ENCODE measurements around the gene AMD1. TPM values are rescaled to one million over a fixed set of nuclear protein-coding genes. Genes with fewer than 3 reads are reported as not detected.

Gene AMD1
- total RNA-seq, 1 donor from 2014 or later, result 170 TPM

GRCh38 chr6:110841266-110841665 is 33.3 kb upstream of the AMD1 start:
- FAIRE-seq, result no peak
- H3K36me3 ChIP-seq (ENCODE audit: control insufficient read depth, insufficient read depth, low read length), result no peaks in the 10 kb centered on the region
- H3K27me3 ChIP-seq (ENCODE audit: control insufficient read depth, insufficient read depth, low read length), result no peaks in the 10 kb centered on the region
- DNase-seq (ENCODE audit: low read depth), result no peak
- no peak overlapping the region for H3K4me3 ChIP-seq (ENCODE audit: low read depth, low read length)
- no peak for TF ChIP-seq CTCF (IDR thresholded peaks at IDR 0.05; ENCODE audit: insufficient read depth, low read length, severe bottlenecking)

GRCh38 chr6:110849781-110850180 is 24.8 kb upstream of the AMD1 start:
- DNase-seq (ENCODE audit: low read depth) (no peak), FAIRE-seq (no peak)
- TF ChIP-seq CTCF (IDR thresholded peaks at IDR 0.05; ENCODE audit: insufficient read depth, low read length, severe bottlenecking), result no peak
- H3K36me3 ChIP-seq (ENCODE audit: control insufficient read depth, insufficient read depth, low read length), result no peaks in the 10 kb centered on the region
- H3K27me3 ChIP-seq (ENCODE audit: control insufficient read depth, insufficient read depth, low read length), result no peaks in the 10 kb centered on the region
- H3K4me3 ChIP-seq (ENCODE audit: low read depth, low read length), result no peak overlapping the region

- H3K36me3 ChIP-seq (ENCODE audit: control insufficient read depth, insufficient read depth, low read length), result no peaks in the 10 kb centered on the region
- no peak for TF ChIP-seq CTCF (IDR thresholded peaks at IDR 0.05; ENCODE audit: insufficient read depth, low read length, severe bottlenecking)
- no peaks in the 10 kb centered on the region for H3K27me3 ChIP-seq (ENCODE audit: control insufficient read depth, insufficient read depth, low read length)
- H3K4me3 ChIP-seq (ENCODE audit: low read depth, low read length), result no peak overlapping the region
- DNase-seq (ENCODE audit: low read depth) (no peak), FAIRE-seq (no peak)
Observed at GRCh38 chr6:110852773-110853172, 21.8 kb upstream of the AMD1 start.

GRCh38 chr6:110853754-110854477 is 20.7 kb upstream of the AMD1 start:
- FAIRE-seq, result no peak
- TF ChIP-seq CTCF (IDR thresholded peaks at IDR 0.05; ENCODE audit: insufficient read depth, low read length, severe bottlenecking), result no peak

GRCh38 chr6:110856296-110856695 is 18.3 kb upstream of the AMD1 start:
- no peak for FAIRE-seq
- no peak for TF ChIP-seq CTCF (IDR thresholded peaks at IDR 0.05; ENCODE audit: insufficient read depth, low read length, severe bottlenecking)
- Histone ChIP-seq H3K27me3 (ENCODE audit: control insufficient read depth, insufficient read depth, low read length) (no peaks in the 10 kb centered on the region), H3K4me3 (ENCODE audit: low read depth, low read length) (no peak overlapping the region), H3K36me3 (ENCODE audit: control insufficient read depth, insufficient read depth, low read length) (no peaks in the 10 kb centered on the region)
- no peak for DNase-seq (ENCODE audit: low read depth)

More at GRCh38 chr6:110853754-110854477, 20.7 kb upstream of the AMD1 start:
- Histone ChIP-seq H3K27me3 (ENCODE audit: control insufficient read depth, insufficient read depth, low read length) (no peaks in the 10 kb centered on the region), H3K36me3 (ENCODE audit: control insufficient read depth, insufficient read depth, low read length) (no peaks in the 10 kb centered on the region), H3K4me3 (ENCODE audit: low read depth, low read length) (no peak overlapping the region)
- peak; percentile 78 for DNase-seq (ENCODE audit: low read depth)

- FAIRE-seq (no peak), DNase-seq (ENCODE audit: low read depth) (no peak)
- no peak for TF ChIP-seq CTCF (IDR thresholded peaks at IDR 0.05; ENCODE audit: insufficient read depth, low read length, severe bottlenecking)
- Histone ChIP-seq H3K27me3 (ENCODE audit: control insufficient read depth, insufficient read depth, low read length) (no peaks in the 10 kb centered on the region), H3K36me3 (ENCODE audit: control insufficient read depth, insufficient read depth, low read length) (no peaks in the 10 kb centered on the region), H3K4me3 (ENCODE audit: low read depth, low read length) (no peak overlapping the region)
Observed at GRCh38 chr6:110858016-110858415, 16.6 kb upstream of the AMD1 start.

Data from bronchial epithelial cell (primary cell).